Muscle of leg (tissue), 11 donors: ENCODE measurements around the gene INTS1. TPM values are rescaled to one million over a fixed set of nuclear protein-coding genes. Genes with fewer than 3 reads are reported as not detected.
A peak's percentile ranks its signal among the peaks of the same experiment; 100 is the strongest.

Experiments used
- DNase-seq: peaks from one replicate; pipeline ENCODE4 v3.0.0; 2013
- H3K27ac ChIP-seq: one replicate; pipeline ENCODE4 v1.5.1; 2013; ENCODE audit warnings: mild to moderate bottlenecking, low read length, control low read depth
- H3K27me3 ChIP-seq: one replicate; pipeline ENCODE4 v1.6.1; 2013; ENCODE audit warnings: low read length; ENCODE audit not compliant: control insufficient read depth, insufficient read depth
- H3K36me3 ChIP-seq: one replicate; pipeline ENCODE4 v1.6.1; 2013; ENCODE audit warnings: low read length; ENCODE audit not compliant: control insufficient read depth, insufficient read depth
- H3K4me1 ChIP-seq: one replicate; pipeline ENCODE4 v1.6.1; 2013; ENCODE audit warnings: low read length; ENCODE audit not compliant: control insufficient read depth, insufficient read depth
- H3K4me3 ChIP-seq: one replicate; pipeline ENCODE4 v1.5.1; 2013; ENCODE audit warnings: low read length, control low read depth
- H3K9me3 ChIP-seq: replicated peaks from 2 replicates; pipeline ENCODE4 v1.6.1; 2013; ENCODE audit warnings: low read depth, low read length; ENCODE audit not compliant: control insufficient read depth
- WGBS: methylation state at CpG from one replicate; pipeline ENCODE4 v1.1.5; 2013; ENCODE audit warnings: missing lambda C conversion rate; ENCODE audit not compliant: insufficient coverage; 5-methylcytosine and 5-hydroxymethylcytosine counted together
- polyA plus RNA-seq, 8 donors: library from polyadenylated mRNA; unstranded; fragments of 120-200 nt; gene quantifications; one replicate each; pipeline versions ENCODE4 v1.2.1 to v1.2.3, GENCODE V29; 2013; ENCODE audit warnings: inconsistent platforms in 1 of 8, low replicate concordance in 1 of 8; ENCODE audit not compliant: insufficient read length in 8 of 8, insufficient read depth in 1 of 8
- total RNA-seq: library from RNA; stranded (reverse); fragments of 120-200 nt; gene quantifications from one replicate; pipeline ENCODE4 v1.2.4, GENCODE V29; 2013

The INTS1 gene
- total and polyA plus RNA-seq, 9 donors = 16.7 to 63.4 (median 49.9) TPM

GRCh38 chr7:1425292-1426136 is 78.7 kb downstream of the INTS1 start:
- H3K27me3 ChIP-seq = peaks cover 29% of the 10 kb centered on the region
- WGBS = 57% methylated on average over 14 of the region's 18 CpGs
- H3K36me3 ChIP-seq = no peaks in the 10 kb centered on the region
- H3K4me1 ChIP-seq = peaks cover 10% of the 10 kb centered on the region
- no peak overlapping the region for H3K27ac ChIP-seq
- no peak overlapping the region for H3K4me3 ChIP-seq
- no peak for DNase-seq
- H3K9me3 ChIP-seq = no peaks in the 10 kb centered on the region

DNA sequence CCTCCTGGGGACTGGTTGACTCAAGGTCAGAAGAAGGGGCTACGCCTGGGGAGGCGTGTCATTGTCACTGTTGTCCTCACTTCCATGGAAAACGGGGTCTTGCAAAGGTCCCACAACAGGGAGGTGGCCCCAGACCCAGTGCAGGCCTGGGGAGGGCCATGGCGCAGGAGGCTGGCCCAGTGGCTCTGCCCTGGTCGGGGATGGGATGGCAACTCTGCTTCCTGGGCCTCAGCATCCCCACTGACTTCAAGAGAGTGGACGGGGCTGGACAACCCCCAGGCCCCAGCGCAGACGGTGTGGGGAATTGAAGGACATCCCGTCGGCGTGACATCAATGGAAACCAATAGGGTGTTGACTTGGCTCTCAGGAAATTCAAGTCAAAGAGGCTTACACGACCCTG is 80.1 kb downstream of the INTS1 start:
- Histone ChIP-seq H3K4me3 (no peak overlapping the region), H3K36me3 (no peaks in the 10 kb centered on the region), H3K27me3 (peaks cover 20% of the 10 kb centered on the region), H3K9me3 (no peaks in the 10 kb centered on the region), H3K4me1 (peaks cover 7% of the 10 kb centered on the region), H3K27ac (no peak overlapping the region)
- no peak for DNase-seq
- 73% methylated on average over 12 of the region's 12 CpGs for WGBS

DNA sequence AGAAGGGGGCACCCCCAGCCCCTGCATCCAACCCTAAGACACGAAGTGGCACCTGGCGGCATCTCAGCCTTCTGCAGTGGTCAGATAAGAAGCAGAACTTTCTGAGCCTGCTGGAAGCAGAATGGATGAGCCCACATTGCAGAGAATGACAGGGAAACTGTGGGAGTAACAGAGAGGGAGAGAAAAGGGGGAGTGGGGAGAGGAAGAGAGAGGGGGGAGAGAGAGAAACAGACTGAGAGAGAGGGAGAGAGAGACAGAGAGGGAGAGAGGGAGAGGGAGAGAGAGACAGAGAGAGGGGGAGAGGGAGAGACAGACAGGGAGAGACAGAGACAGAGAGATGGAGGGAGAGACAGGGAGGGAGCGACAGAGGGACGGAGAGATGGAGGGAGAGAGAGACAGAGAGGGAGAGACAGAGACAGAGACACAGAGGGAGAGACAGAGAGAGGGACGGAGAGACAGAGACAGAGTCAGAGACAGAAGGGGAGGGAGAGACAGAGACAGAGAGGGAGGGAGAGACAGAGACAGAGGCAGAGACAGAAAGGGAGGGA is 80.9 kb downstream of the INTS1 start:
- no peak for DNase-seq
- H3K9me3 ChIP-seq = no peaks in the 10 kb centered on the region
- peaks cover 7% of the 10 kb centered on the region for H3K4me1 ChIP-seq
- H3K27ac ChIP-seq = no peak overlapping the region
- H3K27me3 ChIP-seq = peaks cover 20% of the 10 kb centered on the region
- H3K36me3 ChIP-seq = no peaks in the 10 kb centered on the region
- H3K4me3 ChIP-seq = no peak overlapping the region
- 69% methylated on average over 5 of the region's 5 CpGs for WGBS

GRCh38 chr7:1422512-1423263 is 81.5 kb downstream of the INTS1 start:
- peak; percentile 57 for DNase-seq
- Histone ChIP-seq H3K4me3 (no peak overlapping the region), H3K4me1 (peaks cover 7% of the 10 kb centered on the region), H3K27me3 (peaks cover 20% of the 10 kb centered on the region), H3K9me3 (no peaks in the 10 kb centered on the region), H3K36me3 (no peaks in the 10 kb centered on the region), H3K27ac (no peak overlapping the region)
- WGBS = 19% methylated on average over 15 of the region's 24 CpGs

- H3K9me3 ChIP-seq = no peaks in the 10 kb centered on the region
- H3K27ac ChIP-seq = no peak overlapping the region
- H3K36me3 ChIP-seq = no peaks in the 10 kb centered on the region
- 81% methylated on average over 6 of the region's 8 CpGs for WGBS
- no peak overlapping the region for H3K4me3 ChIP-seq
- DNase-seq = no peak
- peaks cover 26% of the 10 kb centered on the region for H3K27me3 ChIP-seq
- peaks cover 7% of the 10 kb centered on the region for H3K4me1 ChIP-seq
These were observed 82.2 kb downstream of the INTS1 start for GRCh38 chr7:1421946-1422345.

GRCh38 chr7:1421020-1421790 is 83.0 kb downstream of the INTS1 start:
- H3K27me3 ChIP-seq = peaks cover 28% of the 10 kb centered on the region
- no peaks in the 10 kb centered on the region for H3K9me3 ChIP-seq
- H3K27ac ChIP-seq = no peak overlapping the region
- H3K4me1 ChIP-seq = peaks cover 7% of the 10 kb centered on the region
- no peaks in the 10 kb centered on the region for H3K36me3 ChIP-seq
- no peak for DNase-seq
- no peak overlapping the region for H3K4me3 ChIP-seq
- WGBS = 84% methylated on average over 33 of the region's 41 CpGs

Other genes with a start within 250 kb of the INTS1 start
- gene MICALL2, start 44.9 kb downstream of the INTS1 start, total RNA-seq = 6.2 TPM
- 10 to 100 TPM in 1 of 8 donors, 1 to 10 TPM in 7; 4.4 to 13.3 (median 7.5) TPM for gene MICALL2, start 44.9 kb downstream of the INTS1 start, polyA plus RNA-seq
- 7.9 TPM for gene MAFK, start 26.3 kb upstream of the INTS1 start, total RNA-seq
- gene MAFK, start 26.3 kb upstream of the INTS1 start, polyA plus RNA-seq = 10 to 100 TPM in 5 of 8 donors, 1 to 10 TPM in 3; 7.9 to 12.5 (median 10.5) TPM
- gene TMEM184A, start 51.8 kb upstream of the INTS1 start, total RNA-seq = 0.49 TPM
- 1 to 10 TPM in 2 of 8 donors, under 1 TPM in 6; 0.45 to 4.2 (median 0.67) TPM for gene TMEM184A, start 51.8 kb upstream of the INTS1 start, polyA plus RNA-seq
- gene PSMG3, start 65.6 kb upstream of the INTS1 start, total RNA-seq = 35.5 TPM
- gene PSMG3, start 65.6 kb upstream of the INTS1 start, polyA plus RNA-seq = 10 to 100 TPM; 19.8 to 27.4 (median 23.4) TPM
- gene ELFN1, start 165.9 kb upstream of the INTS1 start, total RNA-seq = 4.4 TPM
- gene ELFN1, start 165.9 kb upstream of the INTS1 start, polyA plus RNA-seq = 10 to 100 TPM in 2 of 8 donors, 1 to 10 TPM in 6; 2.8 to 10.7 (median 8.2) TPM